Stimulated activated naive CD4-positive, alpha-beta T cell treated with Interleukin-2 at 50 U/mL for 16 hours (primary cell): ENCODE results near the gene UGT1A10.

Experiments
- DNase-seq: peaks from one replicate; lab custom pipeline; 2025; lab: John Stamatoyannopoulos, UW

The UGT1A10 gene

DNA sequence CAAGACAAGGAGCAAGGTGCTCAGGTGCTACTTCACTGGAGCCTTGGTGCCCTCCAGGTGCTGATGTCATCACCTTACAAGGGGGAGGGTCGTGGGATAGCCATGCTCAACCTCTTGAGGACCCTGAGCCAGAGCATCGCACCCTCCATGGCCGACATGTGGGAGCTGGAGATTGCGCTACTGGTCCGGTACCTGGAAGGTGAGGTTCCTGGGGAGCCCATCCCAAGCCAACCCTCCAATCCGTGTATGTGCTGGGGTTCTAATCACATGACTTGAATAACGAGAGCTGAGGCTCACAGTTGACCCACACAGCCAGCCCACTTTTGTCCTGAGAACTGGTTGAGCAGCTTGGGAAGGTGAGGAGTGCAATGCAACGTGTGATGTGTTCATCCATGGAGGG lies 167.7 kb downstream of the UGT1A10 start:
- DNase-seq: no peak

DNA sequence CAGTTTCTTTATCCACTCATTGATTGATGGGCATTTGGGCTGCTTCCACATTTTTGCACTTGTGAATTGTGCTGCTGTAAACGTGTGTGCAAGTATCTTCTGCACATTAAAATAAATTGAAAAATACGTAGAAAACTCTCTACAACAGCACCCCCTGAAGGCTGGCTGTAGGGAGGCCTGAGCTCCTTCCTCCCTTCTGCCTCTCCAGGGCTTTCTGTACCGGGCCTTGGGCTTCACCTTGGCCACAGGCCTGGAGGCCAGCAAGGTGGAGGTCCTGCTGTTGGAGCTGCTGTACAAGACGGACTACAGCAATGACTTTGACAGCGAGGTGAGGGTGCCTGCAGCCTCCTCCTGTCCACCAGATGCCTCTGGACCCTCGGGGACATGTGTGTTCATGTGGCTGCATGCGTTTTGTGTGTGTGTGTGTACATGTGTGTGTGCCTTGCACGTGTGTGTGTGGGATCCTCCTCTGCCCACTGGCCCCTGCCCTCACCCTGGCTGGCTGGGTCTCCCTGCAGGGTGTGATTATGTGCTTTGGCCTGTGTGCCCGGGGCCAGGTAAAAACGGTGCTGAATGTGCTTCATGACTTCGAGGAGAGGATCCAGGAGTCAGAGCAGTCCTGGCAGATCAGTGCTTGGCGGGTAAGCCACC lies 171.1 kb downstream of the UGT1A10 start:
- no peak for DNase-seq

DNA sequence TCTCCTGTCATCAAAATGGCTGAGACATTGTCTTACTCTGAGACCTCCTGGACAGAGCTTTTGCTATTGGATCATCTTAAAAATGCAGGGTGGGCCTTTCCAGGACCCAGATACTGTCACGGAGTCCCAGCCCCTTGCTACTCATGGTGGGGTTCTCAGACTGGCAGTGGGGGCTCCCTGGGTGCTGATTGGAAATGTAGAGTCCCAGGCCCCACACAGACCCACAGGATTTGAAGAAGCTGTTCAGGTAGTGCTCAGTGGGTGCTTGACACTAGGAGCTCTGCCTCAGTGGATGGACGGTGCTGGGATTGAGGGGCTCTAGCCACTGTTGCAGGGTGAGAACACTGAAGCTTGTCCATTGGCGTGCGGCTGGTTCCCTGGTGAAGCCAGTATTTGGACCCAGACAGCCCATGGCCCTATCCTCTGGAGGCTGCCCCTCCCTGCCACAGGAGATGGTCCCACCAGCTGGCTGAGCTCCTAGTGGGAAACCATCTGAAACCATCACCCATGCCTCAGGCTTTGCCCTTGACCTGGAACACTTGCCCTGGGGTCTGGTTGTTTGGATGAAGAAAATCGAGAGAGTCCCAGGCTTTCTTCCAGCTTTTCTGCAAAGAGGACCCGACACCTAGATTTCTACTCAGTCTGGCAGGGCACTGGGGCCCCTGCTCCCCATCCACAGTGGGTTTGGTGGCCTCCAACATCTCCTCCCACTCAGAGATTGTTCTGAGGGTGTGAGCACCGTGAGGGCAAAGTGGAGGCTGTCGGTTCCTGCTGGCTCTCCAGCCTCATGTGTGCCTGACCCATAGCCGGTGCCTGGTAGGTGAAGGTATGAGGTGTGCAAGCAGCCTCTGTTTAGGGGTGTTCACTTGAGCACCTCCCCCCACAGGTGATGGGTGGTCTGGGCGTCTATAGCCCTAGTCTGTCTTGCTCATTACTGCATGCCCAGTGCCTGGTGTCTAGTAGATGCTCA lies 172.0 kb downstream of the UGT1A10 start:
- DNase-seq: no peak

DNA sequence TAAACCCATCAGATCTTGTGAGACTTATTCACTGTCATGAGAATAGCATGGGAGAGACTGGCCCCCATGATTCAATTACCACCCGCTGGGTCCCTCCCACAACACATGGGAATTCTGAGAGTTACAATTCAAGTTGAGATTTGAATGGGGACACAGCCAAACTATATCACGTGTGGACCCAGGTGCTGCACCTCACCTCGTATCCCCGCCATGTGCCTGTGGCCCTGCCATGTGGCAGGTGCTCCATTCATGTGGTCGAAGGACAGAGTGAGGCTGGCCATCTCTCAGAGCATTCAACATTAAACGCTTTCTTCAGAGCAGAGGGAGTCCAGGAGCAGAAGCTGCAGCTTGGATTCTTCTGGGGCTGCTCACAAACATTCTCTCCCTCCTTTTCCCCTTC lies 174.1 kb downstream of the UGT1A10 start:
- DNase-seq: no peak

DNA sequence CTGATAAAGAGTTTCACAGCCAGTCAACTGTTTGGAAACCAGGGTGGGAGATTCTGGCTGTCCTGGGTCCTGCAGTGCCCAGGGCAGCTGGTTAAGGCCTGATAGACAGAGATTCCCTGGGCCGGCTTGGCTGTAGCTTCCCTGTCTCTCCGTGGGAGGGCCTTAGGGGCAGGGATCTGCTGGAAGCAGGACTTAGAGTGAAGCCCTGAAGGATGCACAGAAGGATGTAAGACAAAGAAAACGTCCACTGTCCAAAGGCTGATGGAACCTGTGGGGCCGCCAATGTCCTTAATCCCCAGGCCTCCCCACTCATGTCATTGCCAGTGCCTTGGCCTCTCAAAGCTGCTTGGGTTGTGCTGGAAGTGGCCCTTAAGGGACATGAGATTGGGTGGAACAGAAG lies 174.8 kb downstream of the UGT1A10 start:
- DNase-seq: no peak

DNA sequence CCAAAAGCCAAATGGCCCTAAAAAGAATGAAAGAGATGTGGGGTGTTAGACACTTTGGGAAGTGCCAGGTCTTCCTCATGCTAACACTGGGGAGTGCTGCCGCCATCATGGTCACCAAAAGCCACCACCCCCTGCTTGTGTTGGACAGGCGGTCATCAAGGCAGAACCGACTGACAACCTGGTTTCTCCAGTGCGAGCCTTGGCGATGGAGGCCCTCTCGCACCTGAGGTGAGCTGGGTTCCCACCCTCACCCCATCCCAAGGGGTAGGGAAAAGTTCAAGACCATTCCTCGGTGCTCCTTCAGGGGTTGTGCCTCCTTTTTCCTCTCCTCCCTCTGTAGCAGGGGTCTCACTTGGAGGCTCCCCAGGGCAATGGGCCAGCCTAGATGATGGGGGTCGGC lies 175.5 kb downstream of the UGT1A10 start:
- DNase-seq: no peak

DNA sequence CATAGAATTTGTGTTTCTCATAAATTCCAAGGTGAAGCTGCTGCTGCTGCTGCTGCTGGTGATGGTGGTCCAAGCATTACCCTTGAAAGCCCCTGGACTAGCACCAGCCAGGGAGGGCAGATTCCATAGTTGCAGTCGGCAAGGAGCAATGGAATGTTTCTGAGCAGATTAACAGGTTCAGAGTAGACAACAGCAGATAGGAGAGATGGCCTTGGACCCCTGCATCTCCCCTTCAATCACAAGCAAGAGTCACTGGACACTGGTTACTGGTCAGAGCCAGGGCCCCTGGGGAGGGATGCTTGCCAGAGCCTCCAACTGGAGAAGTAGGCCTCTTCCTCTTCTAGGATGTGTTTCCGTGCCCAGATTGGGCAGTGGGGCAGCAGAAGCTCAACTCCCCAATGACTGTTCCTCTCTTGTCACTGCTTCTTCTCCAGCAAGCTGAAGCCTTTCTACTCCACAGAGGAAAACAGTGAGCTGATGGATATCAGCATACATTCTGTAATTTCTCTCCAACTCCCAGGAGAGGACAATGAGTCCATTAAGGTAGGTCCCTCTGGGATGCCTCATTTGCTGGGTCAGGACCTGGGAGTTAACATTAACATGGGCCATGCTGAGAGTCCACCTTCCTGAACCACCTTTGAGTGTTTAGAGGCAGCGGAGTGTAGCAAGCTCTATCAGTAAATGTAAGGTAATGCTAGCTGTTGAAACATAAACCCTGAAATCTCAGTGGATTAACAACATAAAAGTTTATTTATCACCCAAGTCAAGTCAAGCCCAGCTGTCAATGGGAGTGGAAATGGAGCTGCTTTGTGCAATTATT lies 177.2 kb downstream of the UGT1A10 start:
- no peak for DNase-seq

DNA sequence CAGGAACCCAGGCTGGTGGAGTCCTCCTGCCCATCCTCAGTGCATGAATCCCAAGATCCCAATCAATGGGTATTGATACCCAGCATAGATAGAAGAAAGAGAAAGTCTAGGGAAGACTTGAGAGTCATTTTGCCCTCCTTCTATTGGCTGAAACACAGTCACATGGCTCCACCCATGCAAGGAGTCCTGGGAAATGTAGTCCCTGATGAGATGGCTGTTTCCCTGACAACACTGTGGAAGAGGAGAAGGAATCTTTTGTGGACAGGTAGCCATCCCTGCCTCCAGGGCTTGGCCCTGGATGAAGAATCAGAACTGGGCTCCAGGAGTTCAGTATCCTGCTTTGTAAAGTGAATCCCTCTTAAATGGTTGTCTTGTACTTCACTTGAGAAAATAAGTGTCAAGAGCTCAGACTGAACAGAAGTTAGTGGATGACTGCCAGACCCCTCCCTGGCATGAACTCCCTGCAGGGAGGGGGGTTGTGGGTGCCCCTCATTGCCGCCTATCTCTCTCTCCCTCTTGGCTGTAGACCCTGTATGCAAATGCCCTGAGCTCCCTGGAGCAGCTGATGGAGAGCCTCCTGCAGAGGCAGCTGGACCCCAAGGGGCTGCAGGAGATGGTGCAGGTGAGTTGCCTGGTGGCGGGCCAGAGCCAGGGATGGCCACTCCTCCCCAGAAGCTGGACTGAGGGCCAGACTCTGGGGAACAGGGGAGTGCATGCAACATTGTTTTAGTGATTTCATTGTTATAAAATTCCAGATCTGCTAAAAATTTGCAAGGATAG lies 178.0 kb downstream of the UGT1A10 start:
- DNase-seq: no peak

DNA sequence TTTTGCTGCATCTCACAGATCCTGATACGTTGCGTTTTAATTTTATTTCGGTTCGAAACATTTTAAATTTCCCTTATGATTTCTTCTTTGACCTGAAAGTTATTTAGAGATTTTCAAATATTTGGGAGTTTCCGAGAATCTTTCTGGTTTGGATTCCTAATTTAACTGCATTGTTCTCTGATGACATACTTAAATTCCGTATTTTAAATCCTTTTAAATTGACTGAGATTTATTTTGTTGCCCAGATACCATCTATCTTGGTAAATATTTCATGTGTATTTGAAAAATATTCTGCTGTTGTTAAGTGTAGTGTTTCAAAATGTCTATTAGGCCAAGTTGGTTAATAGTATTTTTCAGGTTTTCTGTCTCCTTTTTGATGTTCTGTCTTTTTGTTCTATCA lies 179.6 kb downstream of the UGT1A10 start:
- no peak for DNase-seq

DNA sequence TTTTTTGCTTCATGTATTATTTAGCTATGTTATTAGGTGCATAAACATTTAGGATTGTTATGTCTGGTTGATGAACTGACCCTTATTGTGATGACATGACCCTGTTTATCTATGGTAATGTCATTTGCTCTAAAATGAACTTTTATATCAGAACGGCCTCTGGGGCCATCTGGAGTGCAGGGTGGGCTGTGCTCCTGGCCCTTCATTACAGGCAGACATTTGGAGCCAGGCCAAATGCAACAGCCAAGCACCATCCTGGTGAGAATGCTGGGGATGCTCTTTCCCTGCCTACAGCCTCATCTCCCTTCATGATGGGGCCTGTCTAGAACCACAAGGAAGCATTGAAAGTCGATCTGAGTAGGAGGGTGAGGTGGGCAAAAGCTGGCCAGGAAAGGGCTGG lies 180.1 kb downstream of the UGT1A10 start:
- DNase-seq: no peak

DNA sequence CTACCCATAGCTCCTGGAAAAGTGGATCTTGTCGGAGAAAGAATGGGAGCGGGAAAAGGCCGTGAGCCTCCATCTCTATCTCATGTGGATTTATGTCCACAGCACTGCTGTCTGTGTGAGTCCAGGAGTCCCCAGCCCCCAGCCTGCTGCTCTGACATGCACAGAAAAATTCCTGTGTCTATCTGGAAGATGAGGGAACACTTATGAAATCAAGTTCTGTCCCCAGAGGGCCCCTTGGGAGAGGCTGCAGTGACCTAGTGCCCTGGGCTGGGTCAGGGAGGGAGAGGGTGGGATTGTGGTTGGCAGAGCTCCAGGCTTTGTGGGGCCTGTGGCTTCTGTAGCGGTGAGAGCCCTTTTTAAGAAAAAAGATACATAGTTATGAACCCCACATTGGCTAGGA lies 180.5 kb downstream of the UGT1A10 start:
- DNase-seq: no peak

DNA sequence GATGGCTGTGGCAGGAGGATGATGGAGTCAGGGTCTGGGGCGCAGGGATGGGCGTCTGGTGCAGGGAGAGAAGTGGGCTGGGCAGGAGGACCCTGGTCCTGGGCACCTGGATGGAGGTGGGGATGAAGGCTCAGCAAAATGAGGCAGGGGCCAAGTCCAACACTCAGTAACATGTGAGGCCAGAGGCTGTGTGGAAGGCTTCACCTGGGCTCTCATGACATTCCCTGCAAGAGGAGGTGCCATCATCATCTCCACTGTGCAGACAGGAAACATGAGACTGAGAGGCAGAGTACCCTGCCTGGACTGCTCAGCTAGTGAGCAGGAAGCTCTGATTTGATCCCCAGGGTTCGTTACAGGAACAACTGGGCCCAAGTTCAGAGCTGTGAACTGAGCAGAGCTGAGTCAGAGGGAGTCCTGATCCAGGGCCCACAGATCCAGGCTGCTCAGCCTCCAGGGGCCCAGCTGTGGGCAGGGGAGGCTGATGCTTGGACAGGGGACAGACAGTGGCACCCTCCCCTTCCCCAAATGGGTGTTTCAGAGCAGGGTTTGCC lies 181.2 kb downstream of the UGT1A10 start:
- DNase-seq: no peak

DNA sequence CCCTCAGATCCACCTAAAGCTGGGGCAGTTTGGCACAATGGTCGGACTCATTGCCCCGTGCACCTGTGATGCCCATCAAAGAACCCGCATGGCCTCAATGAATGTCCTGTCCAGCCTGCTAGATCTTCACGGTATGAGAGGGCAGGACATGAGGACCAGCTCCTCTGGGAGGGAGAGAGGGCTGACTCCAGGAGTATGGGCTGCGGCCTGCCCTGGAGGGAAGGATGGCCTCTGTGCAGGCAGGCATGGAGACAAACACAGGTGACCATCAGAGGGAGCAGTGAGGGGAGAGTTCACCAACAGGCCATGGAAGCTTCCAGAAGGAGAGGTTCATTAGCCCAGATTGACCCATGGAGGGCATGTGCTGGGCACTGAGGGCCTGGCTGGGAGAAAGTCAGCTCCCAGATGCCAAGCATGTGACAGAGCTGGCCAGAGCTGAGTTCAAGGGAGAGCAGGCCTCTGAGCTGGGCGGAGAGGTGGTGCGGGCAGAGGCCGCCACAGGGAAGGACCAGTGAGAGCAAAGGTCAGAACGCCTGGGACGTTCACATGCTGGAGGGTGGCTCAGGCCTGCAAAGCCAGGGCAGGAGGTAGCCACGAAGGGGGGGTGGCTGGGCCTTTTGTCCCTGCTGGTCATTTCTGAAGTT lies 181.9 kb downstream of the UGT1A10 start:
- no peak for DNase-seq

DNA sequence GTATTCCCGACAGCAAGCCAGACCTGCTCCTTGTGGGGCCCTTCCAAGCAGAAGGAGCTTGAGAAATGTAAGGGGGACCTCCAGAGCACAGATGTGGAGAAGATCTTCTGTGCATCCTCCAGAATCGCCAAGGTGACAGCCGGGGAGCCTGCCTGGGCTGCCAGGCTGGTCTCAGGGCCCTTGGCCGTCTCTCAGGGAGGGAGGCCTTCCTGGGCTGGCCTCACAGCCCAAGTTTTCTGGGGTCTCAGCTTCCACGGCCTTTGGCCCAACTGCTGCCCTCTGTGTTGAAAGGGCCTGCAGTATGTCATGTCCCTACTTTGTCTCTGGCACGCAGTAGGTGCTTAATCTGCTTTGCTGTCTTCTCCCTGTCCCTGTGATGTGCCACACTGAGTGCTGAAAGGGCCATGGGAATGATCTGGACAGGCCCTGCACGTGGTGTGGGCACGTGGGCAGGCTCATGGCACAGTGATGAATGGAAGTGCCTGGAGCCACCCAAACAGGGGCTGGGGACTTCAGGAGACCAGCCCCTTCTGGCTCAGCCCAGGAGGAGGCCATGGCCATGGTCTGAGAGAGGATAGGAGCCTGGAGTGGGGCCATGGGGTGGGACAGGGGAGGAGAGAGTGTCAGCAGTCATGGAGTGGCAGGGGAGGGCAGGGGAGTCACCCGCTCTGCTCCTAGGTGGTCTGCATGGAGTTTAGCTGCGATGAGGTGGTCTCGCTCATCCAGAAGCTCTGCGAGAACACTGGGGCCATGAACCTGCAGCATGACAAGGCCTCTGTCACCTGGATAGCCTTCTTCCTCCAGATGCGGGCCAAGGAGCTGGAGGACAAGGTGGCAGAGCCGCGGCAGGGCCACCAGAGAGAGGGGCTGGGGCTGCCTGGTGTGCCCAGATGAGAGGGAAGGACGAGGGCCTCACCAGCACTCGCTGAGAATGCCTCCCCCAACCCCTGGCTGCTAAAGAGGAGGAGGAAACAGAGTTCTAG lies 182.7 kb downstream of the UGT1A10 start:
- no peak for DNase-seq

DNA sequence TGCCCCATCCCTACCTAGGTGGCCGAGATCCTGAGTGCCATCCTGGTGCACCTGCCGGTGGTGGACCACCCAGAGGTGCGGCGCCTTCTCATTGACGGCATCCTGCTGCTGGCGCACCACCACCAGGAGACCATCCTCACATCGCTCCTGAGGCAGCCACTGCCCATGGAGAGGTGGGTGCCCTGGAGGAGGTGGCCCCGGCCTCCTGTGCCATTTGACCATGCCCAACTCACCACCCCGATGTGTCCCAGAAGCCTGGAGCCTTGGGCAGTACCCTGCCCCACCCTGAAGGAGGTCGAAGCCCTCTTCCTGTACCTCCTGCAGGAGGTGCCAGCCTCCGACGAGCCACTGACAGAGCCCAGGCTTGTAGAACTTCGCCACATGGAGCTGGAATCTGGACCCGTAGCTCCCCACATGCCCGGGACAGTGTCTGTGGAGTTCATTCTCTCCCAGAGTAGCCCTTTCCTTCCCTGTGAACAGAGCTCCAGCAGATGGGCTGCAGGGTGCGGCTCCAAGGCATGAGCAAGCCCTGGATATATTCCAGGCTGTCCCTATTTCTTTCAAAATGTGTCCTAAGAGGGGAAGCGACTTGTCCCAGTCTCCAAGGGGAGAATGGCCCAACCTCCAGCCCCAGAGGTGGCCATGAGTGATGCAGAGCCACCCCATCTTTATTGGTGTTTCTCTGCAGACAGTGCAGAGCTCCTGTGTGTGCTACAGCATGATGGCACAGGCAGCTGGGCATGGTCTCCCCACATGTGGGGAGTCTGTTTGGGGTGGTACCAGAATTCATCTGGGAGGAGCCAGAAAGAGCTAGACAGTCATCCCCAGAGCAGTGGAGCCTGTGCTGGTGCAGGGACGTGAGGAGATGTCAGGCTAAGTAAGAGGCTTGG lies 183.9 kb downstream of the UGT1A10 start:
- DNase-seq: no peak

DNA sequence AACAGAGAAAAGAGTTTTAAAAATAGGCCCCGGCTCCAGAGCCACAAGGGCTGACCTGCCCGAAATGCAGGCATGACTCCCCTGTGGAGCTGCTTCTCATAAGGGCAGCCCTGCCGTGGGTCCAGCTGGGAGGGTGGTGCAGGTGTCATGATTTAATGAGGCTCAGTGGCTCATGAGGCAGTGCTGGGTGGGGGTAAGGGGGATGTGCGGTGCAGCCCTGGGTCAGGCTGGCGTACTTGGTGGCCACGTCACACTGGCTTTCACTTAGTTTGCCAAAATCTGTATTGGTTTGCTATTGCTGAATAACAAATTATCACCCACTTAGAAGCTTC lies 184.5 kb downstream of the UGT1A10 start:
- DNase-seq: no peak

DNA sequence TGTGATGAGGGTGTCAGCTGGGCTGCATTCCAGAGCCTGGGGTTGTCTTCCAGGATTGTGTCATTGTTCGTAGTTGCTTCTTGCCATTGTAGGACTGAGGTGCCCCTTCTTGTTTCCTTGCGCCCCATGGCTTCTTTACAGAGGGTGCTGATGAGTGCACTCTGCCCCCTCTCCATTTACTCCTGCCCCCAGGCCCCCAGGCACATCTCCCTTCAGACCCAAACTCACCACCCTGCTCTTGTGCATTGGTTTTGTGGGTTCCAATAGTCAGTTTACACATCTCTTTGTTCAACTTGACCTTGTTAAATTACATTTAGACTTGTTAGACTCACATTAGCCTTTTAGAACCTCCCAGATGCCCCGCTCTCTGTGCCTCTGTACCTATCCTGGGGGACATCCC lies 184.9 kb downstream of the UGT1A10 start:
- no peak for DNase-seq

DNA sequence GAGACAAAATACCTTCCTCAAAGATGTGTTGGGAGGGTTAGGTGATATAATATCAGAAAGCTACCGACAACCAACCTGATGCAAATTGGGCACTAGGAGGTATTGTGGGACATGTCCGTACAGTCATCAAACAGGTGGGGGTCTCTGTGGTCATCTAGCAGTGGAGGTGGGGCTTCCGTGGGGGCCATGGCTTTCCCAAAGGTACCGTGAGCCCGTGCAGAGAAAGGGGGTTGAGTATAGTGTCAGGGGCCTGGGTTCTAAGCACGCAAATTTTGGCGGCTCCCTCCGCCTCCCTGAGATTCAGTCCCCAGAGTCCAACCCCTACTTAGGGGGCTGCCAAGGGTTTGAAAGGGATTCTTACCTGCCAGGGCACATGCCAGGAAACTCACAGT lies 185.5 kb downstream of the UGT1A10 start:
- DNase-seq: no peak
